GM10847 (cell line): ENCODE data around the gene KCNK18.

Experiments
- POLR2A ChIP-seq: IDR thresholded peaks from 2 replicates; pipeline ENCODE4 v1.6.1; 2011; ENCODE audit not compliant: insufficient read length; ENCODE audit errors: extremely low read depth

The KCNK18 gene

DNA sequence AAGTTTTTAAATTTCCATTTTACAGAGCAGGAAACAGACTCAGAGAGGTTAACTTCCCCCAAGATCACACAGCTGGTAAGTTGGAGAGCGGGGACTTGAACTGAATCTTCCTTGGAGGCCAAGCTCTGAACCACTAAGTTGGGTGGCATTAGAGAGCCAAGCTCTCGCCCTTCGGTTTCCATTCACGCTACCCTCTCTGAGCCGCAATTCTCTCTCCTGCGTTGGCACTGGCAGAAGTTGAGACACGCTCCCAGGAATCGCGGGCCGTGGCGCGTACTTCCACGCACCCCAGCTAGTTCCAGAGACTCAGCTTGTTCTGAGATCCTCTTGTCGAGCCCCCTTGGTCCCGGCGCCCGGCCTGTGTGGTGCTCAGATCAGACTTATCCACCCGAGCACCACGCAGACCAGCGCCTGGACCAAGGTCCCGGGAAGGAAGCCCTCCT, 29.9 kb upstream of the KCNK18 start:
- no peak for TF ChIP-seq POLR2A

DNA sequence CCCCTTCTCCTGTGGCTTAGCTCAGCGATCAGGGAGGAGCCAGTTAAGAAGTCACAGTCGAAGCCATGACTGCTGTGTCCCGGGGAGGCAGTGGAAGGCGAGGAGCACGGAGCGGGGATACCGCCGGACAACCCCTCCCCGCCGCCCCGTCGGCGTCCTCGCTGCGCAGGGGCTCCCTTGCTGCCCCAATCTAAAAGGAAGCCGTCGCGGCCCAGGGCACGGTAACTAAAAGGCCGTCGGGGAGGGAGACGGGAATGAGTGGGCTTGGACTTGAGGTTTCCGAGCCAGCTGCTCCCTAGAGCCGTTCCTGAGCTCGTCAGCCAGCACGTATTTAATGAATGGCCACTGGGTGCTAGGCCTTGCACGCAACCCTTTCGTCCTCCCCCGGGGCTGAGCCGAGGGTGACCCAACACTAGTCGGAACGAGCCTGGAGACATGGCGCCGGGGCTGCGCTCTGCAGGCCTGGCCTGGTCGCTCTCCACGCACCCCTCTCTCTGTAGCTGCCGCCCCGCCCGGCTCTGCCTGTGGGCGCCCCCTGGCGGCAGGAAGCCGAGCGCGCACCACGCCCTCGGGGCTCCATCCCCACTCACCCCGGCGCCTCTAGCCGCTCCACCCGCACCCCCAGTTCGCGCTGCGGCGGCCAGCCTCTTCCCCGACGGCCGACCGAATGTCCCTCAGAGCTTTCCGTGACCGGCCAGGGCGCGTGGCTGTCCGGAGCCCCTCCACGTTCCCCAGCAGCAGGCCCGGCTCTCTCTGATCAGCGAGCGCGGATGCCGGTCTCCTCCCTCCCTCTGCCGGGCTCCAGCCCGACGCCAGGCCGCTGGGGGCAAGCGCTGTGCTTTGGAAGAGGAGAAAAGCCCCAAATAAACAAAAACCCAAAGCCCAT, 29.3 kb upstream of the KCNK18 start:
- no peak for TF ChIP-seq POLR2A

- TF ChIP-seq POLR2A, result no peak
Measured at GRCh38 chr10:117168729-117169128, 28.6 kb upstream of the KCNK18 start.

- TF ChIP-seq POLR2A, result no peak
Measured at GRCh38 chr10:117169480-117169879, 27.8 kb upstream of the KCNK18 start.

GRCh38 chr10:117170244-117170643, 27.0 kb upstream of the KCNK18 start:
- no peak for TF ChIP-seq POLR2A

GRCh38 chr10:117174439-117175214, 22.7 kb upstream of the KCNK18 start:
- no peak for TF ChIP-seq POLR2A

DNA sequence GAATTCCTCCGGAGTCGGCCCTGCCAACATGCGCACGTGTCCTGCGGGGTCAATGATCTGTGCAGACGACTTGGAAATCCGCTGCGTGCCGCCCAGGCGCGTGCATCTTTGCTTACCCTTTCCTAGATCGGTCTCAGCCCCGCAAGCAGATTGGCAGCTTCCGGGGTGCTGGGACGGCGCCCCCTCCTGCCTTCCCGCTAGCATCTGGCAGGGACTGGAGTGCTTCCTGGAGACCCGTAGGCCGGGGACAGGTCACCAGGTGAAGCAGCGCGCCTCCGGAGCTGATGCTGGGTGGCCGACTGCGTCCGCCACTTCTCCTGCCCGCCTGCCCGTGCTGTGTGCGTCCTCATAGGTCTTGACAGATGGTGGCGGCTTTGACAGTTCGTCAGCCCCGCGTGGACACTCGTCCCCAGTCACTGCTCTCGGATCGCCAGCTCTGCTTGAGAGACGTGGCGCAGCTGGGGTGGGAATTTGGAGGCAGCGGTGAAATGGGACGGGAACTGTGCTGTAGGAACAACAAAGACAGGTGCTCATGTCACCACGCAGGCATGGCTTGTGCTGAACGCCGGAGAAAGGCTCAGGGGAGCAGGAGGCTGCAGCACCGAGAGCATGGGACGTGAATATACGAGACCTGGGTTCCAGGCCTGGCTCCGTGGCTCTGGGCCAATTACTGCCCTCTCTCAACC, 21.9 kb upstream of the KCNK18 start:
- TF ChIP-seq POLR2A, result no peak

- TF ChIP-seq POLR2A, result no peak
Measured at GRCh38 chr10:117175901-117176534, 21.3 kb upstream of the KCNK18 start.

GRCh38 chr10:117178190-117178589, 19.1 kb upstream of the KCNK18 start:
- TF ChIP-seq POLR2A, result no peak

DNA sequence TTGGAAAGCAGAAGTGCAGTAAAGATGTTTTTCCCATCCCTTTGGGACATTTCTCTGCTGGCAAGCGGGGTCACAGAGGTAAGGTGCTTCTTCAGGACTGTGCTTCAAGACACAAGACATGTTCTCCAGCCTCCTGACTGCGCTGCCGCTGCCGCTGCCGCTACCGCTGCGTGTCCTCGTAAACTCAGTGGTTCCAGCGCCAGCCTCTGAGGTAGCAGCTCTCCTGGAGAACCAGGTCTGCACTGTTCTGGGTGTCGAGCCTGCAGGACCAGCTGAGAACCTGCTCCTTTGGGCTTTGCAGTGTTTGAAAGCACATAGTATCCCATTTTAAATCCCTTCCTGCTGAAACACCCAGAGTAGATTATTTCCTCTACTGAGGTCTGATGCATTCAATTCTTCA, 13.0 kb upstream of the KCNK18 start:
- no peak for TF ChIP-seq POLR2A

GRCh38 chr10:117184821-117185220, 12.5 kb upstream of the KCNK18 start:
- TF ChIP-seq POLR2A, result no peak

GRCh38 chr10:117186832-117187615, 10.3 kb upstream of the KCNK18 start:
- TF ChIP-seq POLR2A, result no peak

- TF ChIP-seq POLR2A, result no peak
Measured at GRCh38 chr10:117188371-117188770, 8.9 kb upstream of the KCNK18 start.

DNA sequence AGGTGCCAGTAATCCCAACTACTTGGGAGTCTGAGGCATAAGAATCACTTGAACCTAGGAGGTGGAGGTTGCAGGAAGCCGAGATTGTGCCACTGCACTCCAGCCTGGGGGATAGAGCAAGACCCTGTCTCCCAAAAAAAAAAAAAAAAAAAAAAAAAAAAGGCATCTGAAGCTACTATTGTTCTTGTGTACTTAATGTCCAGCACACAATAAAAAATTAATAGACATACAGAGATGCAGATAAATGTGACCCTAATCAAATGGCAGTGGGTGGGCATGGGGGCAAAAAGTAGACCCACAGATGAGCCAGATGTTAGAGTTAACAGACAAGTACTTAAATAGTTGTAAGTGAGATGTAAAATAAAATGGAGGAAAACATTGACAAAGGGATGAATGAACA, 7.7 kb upstream of the KCNK18 start:
- TF ChIP-seq POLR2A, result no peak
